Measurements from ENCODE around the gene CSPG5. TPM values are rescaled to one million over a fixed set of nuclear protein-coding genes. Genes with fewer than 3 reads are reported as not detected.

Gene CSPG5
- total RNA-seq, 1 donor from 2014 or later = 1.7 TPM

DNA sequence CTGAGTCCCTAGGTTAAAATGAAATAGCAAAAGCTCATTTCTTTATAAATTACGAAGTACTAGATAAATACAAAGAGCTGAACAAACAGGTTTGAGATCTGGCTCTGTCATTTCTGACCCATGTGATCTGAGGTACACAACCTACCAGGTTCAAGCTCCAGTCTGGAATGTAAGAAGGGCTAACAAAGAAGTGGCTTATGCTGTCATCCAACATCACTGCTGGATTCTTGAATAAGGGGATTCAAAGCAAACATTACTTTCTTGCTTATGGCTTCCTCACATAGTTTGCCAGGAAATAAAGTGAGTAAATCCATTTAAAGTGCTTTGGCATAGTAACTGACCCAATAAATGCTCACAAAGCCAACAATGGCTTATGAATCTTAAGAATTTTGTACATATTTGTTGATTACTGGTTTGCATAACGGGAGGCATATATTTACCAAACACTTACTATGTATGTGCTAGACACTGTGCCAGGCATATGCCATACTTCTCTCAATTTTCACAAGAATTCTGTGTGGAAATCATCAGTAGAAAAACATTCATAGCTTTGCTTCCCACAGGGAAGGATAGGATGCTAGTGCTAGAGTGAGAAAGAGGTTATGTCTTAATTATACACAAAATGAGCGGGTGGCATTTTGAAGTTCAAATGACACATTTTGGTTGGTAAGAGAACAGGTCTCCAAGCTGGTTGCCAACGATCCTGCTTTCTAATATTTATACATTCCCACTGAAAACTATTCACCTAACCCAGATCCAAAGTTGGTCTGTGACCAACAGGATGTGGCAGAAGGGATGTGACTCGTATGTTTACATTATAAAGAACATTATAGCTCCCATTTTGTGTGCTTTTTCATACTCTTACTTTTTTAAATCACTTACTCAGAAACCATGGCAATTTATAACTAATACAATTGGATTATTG is 38.7 kb upstream of the CSPG5 start:
- Histone ChIP-seq H3K4me1 (no peaks in the 10 kb centered on the region), H2AFZ (replicated peaks) (no peak overlapping the region), H3K36me3 (peaks cover 25% of the 10 kb centered on the region), H3K79me2 (ENCODE audit: low read depth) (no peaks in the 10 kb centered on the region), H3K9ac (no peak overlapping the region), H3K9me3 (ENCODE audit: low read depth) (no peaks in the 10 kb centered on the region), H3K4me3 (no peak overlapping the region), H3K4me2 (no peak overlapping the region), H4K20me1 (ENCODE audit: low read depth) (no peaks in the 10 kb centered on the region), H3F3A (ENCODE audit: low read depth) (peaks cover 9% of the 10 kb centered on the region), H3K27ac (no peak overlapping the region), H3K27me3 (no peaks in the 10 kb centered on the region)
- peaks cover 40% of the 10 kb centered on the region for H3K36me3 Mint-ChIP-seq
- H3K27ac Mint-ChIP-seq = no peak overlapping the region
- H3K27me3 Mint-ChIP-seq (ENCODE audit: insufficient read depth, low read depth) = no peaks in the 10 kb centered on the region
- no peaks in the 10 kb centered on the region for H3K9me3 Mint-ChIP-seq
- TF ChIP-seq CTCF (IDR thresholded peaks at IDR 0.05) = no peak
- TF ChIP-seq EZH2phosphoT487 (IDR thresholded peaks at IDR 0.05) = no peak
- TF ChIP-seq EZH2 (IDR thresholded peaks at IDR 0.05) = no peak
- DNase-seq (ENCODE audit: low spot score) = no peak
- no peak overlapping the region for H3K4me3 Mint-ChIP-seq
- H3K4me1 Mint-ChIP-seq = no peaks in the 10 kb centered on the region

DNA sequence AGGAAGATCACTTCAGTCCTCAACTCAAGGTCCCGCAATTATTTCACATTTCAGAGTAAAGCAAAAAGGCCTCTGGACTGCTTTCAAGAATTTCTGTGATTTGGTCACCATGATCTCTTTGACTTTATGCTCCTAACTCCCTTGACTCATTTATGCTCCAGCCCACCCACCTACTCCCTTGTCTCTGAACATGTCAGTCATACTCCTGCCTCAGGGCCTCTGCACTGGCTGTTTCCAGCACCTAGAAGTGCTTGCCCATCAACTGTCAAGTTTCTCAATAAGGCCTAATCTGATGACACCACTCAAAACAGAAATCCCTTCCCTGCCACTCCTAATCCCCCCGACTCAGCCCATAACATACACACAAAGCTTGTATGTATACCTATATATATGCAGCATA is 36.1 kb upstream of the CSPG5 start:
- Histone ChIP-seq H3K9ac (no peak overlapping the region), H3K36me3 (peaks cover 22% of the 10 kb centered on the region), H3K27ac (no peak overlapping the region), H3K4me2 (no peak overlapping the region), H3K27me3 (no peaks in the 10 kb centered on the region), H3K79me2 (ENCODE audit: low read depth) (no peaks in the 10 kb centered on the region), H3K4me3 (no peak overlapping the region), H4K20me1 (ENCODE audit: low read depth) (no peaks in the 10 kb centered on the region), H3K4me1 (no peaks in the 10 kb centered on the region), H3F3A (ENCODE audit: low read depth) (peaks cover 22% of the 10 kb centered on the region), H3K9me3 (ENCODE audit: low read depth) (no peaks in the 10 kb centered on the region), H2AFZ (replicated peaks) (no peak overlapping the region)
- TF ChIP-seq CTCF (IDR thresholded peaks at IDR 0.05) (no peak), EZH2 (IDR thresholded peaks at IDR 0.05) (no peak), EZH2phosphoT487 (IDR thresholded peaks at IDR 0.05) (no peak)
- DNase-seq (ENCODE audit: low spot score) = no peak
- Mint-ChIP-seq H3K4me3 (no peak overlapping the region), H3K36me3 (peaks cover 55% of the 10 kb centered on the region), H3K4me1 (no peaks in the 10 kb centered on the region), H3K27me3 (ENCODE audit: insufficient read depth, low read depth) (no peaks in the 10 kb centered on the region), H3K27ac (no peak overlapping the region), H3K9me3 (no peaks in the 10 kb centered on the region)

- Histone ChIP-seq H3K4me2 (no peak overlapping the region), H3K79me2 (ENCODE audit: low read depth) (no peaks in the 10 kb centered on the region), H4K20me1 (ENCODE audit: low read depth) (no peaks in the 10 kb centered on the region), H3K9me3 (ENCODE audit: low read depth) (no peaks in the 10 kb centered on the region), H3K27ac (no peak overlapping the region), H3K4me3 (no peak overlapping the region), H3K27me3 (no peaks in the 10 kb centered on the region), H2AFZ (replicated peaks) (no peak overlapping the region), H3K4me1 (no peaks in the 10 kb centered on the region), H3K36me3 (peaks cover 24% of the 10 kb centered on the region), H3K9ac (no peak overlapping the region), H3F3A (ENCODE audit: low read depth) (peaks cover 22% of the 10 kb centered on the region)
- H3K4me1 Mint-ChIP-seq = no peaks in the 10 kb centered on the region
- DNase-seq (ENCODE audit: low spot score) = no peak
- peaks cover 53% of the 10 kb centered on the region for H3K36me3 Mint-ChIP-seq
- TF ChIP-seq EZH2 (IDR thresholded peaks at IDR 0.05) = no peak
- no peak for TF ChIP-seq CTCF (IDR thresholded peaks at IDR 0.05)
- no peak for TF ChIP-seq EZH2phosphoT487 (IDR thresholded peaks at IDR 0.05)
- no peaks in the 10 kb centered on the region for H3K9me3 Mint-ChIP-seq
- no peak overlapping the region for H3K27ac Mint-ChIP-seq
- no peak overlapping the region for H3K4me3 Mint-ChIP-seq
- H3K27me3 Mint-ChIP-seq (ENCODE audit: insufficient read depth, low read depth) = no peaks in the 10 kb centered on the region
Measured at GRCh38 chr3:47613722-47614121, 35.1 kb upstream of the CSPG5 start.
